ENCODE results near the gene IFNA6.

The IFNA6 gene

GRCh38 chr9:21317956-21318923, 32.4 kb downstream of the IFNA6 start:
- in situ Hi-C loops (cut with HindIII; ENCODE audit: low pct_unique_long_range_greater_than_20kb, low sequenced_read_pairs) = no loop called here
- TF ChIP-seq JUND (IDR thresholded peaks at IDR 0.05; ENCODE audit: low read depth) = no peak
- DNase-seq (ENCODE audit: low read depth in 1 of 2, low spot score in 1 of 2) = peak in 1 of 2 experiments; percentile 64

- in situ Hi-C loops (cut with HindIII; ENCODE audit: low pct_unique_long_range_greater_than_20kb, low sequenced_read_pairs) = no loop called here
- no peak for TF ChIP-seq JUND (IDR thresholded peaks at IDR 0.05; ENCODE audit: low read depth)
- DNase-seq (ENCODE audit: low read depth in 1 of 2, low spot score in 1 of 2) = peak in 1 of 2 experiments; percentile 43
Observed at GRCh38 chr9:21316860-21317259, 33.8 kb downstream of the IFNA6 start.

- no peak for TF ChIP-seq JUND (IDR thresholded peaks at IDR 0.05; ENCODE audit: low read depth)
- in situ Hi-C loops (cut with HindIII; ENCODE audit: low pct_unique_long_range_greater_than_20kb, low sequenced_read_pairs) = no loop called here
- DNase-seq (ENCODE audit: low read depth in 1 of 2, low spot score in 1 of 2) = peak in 1 of 2 experiments; percentile 22
Observed at GRCh38 chr9:21316032-21316842, 34.5 kb downstream of the IFNA6 start.

GRCh38 chr9:21314152-21314551, 36.5 kb downstream of the IFNA6 start:
- TF ChIP-seq JUND (IDR thresholded peaks at IDR 0.05; ENCODE audit: low read depth) = no peak
- DNase-seq (ENCODE audit: low read depth in 1 of 2, low spot score in 1 of 2) = no peak
- in situ Hi-C loops (cut with HindIII; ENCODE audit: low pct_unique_long_range_greater_than_20kb, low sequenced_read_pairs) = no loop called here

GRCh38 chr9:21311889-21312288, 38.8 kb downstream of the IFNA6 start:
- DNase-seq (ENCODE audit: low read depth in 1 of 2, low spot score in 1 of 2) = no peak
- in situ Hi-C loops (cut with HindIII; ENCODE audit: low pct_unique_long_range_greater_than_20kb, low sequenced_read_pairs) = no loop called here
- no peak for TF ChIP-seq JUND (IDR thresholded peaks at IDR 0.05; ENCODE audit: low read depth)

GRCh38 chr9:21305213-21305612, 45.5 kb downstream of the IFNA6 start, which contains the start of gene IFNA5:
IFNA5 (minus strand) TSS chr9:21305313; CDS start chr9:21305256, 57 bp downstream.
- DNase-seq (ENCODE audit: low read depth in 1 of 2, low spot score in 1 of 2) = no peak
- in situ Hi-C loops (cut with HindIII; ENCODE audit: low pct_unique_long_range_greater_than_20kb, low sequenced_read_pairs) = no loop called here

More at GRCh38 chr9:21305213-21305612, 45.5 kb downstream of the IFNA6 start, which contains the start of gene IFNA5:
- TF ChIP-seq JUND (IDR thresholded peaks at IDR 0.05; ENCODE audit: low read depth) = no peak

Data from T47D (cell line).